ENCODE data around the gene ZMIZ1.

The ZMIZ1 gene

DNA sequence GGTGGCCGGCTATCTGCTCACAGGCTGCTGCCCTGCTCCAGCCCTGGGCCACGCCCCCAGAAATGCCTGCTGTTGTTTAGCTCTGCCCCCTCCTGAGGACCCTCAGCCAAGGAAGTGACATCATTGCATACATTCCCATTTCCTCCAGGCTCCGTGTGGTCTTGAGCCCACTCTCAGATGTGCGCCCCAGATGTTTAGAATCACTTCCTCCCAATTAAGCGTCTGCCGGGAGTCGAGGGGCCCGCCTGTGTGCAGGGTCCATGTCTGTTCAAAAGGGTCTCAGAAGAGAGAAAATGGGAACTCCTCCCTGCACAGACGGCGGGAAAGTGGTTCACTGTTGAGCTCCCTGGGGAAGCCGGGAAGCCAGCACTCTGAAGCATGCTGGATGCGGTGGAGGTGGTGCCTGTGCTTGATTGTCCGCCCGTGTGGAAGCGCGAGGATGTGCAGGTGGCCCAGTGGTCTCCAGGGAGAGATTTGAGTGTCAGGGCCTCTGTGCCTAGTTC lies 161.6 kb downstream of the ZMIZ1 start:
- peak in 1 of 2 experiments; percentile 31 for DNase-seq (ENCODE audit: low read depth in 2 of 2)

DNA sequence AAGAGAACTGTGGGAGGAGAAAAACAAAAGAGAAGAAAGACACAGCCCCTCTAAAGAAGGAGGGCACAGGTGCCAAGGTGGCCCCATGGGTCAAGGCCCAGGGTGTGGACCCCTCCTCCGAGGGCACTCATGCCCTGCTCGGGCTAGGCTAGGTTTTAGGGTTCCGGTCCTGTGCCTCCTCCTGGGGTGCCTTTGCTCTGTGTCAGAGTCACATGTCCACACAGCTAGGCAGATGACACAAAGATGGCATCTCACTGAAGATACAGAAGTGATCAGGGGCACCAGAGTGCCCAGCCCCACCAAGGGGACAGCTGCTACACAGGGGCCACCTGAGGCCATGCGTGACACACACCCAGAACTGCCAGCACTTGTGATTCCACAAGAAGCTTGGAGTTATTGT lies 162.1 kb downstream of the ZMIZ1 start:
- no peak for DNase-seq (ENCODE audit: low read depth in 2 of 2)

DNA sequence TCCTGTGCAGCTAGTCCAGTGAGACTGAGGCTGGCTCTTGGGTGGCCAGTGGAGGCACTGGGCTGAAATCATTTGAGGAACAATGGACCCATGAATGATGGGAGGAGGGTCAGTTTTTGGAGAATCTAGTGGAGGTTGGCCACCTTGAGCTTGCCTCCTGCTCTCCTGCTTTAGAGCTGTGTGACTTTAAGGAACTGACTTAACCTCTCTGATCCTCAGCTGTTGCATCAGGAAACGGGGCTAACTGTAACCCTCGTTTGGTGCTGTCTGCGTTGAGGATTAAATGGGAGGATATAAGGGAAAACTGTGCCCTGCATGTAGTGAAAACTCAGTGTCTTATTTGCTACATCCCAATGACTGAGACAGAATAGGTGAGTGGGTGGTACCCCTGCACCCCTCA lies 163.1 kb downstream of the ZMIZ1 start:
- no peak for DNase-seq (ENCODE audit: low read depth in 2 of 2)

DNA sequence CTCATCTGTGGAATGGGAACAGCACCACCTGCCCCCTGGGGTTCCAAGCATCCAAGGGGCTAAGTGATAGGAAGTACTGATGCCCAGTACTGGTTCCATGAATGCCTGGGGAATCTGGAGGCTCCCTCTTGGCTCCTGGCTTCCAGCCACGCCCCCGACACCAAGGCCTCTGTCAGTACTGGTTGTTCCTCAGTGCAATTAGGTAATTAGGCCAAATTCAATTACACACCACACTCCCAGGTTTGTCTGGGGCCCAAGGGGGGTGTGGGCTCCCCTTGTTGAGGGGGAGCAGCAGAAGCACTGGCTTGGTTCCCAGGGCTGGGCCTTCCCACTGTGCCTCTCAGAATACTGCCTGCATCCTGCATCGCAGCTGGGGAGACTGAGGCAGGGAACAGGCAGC lies 164.1 kb downstream of the ZMIZ1 start:
- DNase-seq (ENCODE audit: low read depth in 2 of 2) = no peak

DNA sequence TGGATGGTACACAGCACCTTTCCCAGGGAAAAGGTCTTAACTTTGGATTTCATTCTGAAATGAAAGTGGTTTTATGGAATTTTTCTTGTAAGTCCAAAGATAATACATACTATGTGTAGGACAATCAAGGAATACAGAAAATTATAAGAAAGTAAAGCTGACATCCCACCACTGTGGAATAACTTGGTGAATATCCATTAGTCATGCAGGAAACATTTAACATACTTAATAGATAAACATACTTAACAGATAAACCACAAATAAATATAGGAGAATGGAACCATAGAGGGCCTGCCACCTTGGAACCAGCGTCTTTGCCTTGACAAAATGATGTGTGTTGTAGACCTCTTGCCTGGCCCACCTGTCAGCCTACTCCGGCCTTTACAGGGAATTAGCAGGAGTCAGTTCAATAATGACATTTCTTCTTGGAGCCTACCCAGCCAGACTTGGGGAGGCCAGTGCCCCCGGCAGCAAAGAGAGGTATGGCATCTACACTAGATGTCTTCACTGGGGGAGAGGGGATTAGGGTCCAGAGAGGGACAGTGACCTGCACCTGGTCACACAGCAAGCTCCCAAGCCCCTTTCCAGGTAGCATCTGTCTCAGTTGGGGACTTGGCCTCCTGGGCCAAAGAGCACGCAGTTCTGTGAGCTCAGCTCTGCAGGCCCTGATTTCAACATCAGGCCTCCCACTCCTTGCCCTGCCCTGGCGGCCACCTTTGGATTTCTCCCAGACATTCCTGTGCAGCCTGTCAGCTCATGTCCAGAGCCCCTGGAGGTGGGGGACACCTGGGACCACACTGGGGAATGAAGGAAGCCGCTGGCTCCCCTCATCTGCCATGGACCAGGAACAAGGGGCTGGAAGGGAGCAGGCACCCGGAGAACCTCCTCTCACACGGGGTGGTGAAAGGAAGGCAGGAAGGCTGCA lies 165.9 kb downstream of the ZMIZ1 start:
- no peak for DNase-seq (ENCODE audit: low read depth in 2 of 2)

DNA sequence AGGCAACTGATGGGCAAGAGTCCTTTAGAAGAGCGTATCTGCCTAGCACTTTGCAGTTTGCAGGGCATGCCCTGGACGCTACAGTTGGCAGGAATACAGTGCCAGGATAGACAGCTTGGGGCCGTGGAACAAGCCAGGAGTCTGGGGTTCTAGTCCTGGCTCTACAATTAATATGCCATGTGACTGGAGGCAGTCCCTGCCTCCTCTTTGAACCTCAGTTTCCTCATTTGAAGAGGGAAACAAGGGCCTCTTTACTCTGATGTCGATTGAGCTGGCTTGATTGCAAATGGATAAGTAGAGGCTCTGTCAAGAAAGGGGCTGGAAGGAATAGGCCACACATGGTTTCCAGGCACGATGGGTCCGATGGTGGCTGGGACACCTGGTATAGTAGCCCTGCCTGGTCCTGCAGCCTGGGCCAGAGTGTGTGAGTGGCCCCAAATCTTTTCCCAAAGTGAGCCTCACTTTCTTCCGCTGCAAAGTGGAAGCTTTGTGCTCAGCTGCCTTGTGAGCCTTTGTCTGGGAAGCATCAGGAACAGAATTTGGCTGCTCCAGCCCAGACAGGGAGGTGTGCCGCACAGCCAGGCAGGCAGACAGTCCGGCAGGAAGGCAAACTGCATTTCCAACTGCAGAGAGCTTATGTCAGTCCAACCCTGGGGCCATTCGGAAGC lies 167.1 kb downstream of the ZMIZ1 start:
- no peak for DNase-seq (ENCODE audit: low read depth in 2 of 2)

DNA sequence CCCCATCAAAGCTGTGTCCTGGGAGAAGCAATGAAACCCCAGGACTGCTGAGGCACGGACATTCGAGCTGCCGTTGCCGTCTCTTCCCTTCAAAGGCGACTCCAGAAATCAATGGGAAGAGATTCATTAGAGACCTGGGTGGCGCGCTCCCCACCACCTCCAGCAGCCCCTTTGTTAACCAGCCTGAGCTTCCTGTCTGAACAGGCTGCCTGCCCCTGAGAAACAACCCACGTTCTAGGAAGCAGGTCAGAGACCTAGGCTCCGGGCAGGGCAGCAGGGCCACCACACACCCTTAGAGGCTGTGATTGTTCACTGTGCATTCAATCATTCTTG lies 167.6 kb downstream of the ZMIZ1 start:
- no peak for DNase-seq (ENCODE audit: low read depth in 2 of 2)

DNA sequence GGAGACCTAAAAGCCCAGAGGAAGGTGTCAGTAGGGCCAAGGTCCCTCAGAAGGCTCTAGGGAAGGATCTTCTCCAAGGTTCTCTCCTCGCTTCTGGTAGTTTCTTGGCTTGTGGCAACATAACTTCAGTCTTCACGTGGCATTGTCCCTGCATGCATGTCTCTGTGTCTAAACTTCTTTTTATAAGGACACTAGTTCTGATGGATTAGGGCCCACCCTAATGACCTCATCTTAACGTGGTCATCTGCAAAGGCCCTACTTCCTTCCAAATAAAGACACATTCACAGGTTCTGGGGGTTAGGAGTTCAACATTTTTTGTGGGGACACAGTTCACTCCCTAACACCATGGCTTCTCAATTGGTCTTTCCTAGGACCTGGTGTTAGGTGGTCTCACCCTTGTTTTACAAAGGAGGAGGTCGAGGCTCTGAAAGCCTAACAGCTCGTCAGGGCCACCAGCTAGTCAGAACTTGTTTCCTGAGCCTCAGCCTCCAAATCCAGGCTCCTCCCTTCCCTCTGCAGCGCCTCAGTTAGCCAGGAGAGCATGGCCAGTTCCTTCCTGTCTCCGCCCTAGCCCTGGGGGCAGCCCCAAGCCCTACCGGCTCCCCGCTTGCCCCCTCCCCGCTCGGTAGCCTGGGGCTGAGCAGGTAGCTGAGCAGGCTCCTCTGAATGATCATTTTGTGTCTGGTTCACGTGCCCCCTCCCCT lies 168.8 kb downstream of the ZMIZ1 start:
- DNase-seq (ENCODE audit: low read depth in 2 of 2) = no peak

DNA sequence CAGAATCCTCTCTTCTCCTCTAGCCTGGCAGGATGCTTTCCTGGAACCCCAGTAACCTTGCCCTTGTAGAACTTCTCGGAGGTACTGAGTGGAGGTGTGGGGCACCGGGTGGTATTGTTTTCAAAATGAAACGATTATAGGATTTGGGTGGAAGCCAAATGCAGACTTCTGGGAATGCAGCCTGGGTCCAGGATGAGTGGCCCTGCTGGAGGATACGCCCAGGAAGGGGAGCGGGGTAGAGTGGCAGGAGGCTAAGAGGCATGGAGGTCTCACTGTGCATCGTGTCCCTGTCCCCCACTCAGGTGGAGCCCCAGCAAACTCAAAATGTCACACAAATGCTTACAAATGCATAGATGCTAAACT lies 169.4 kb downstream of the ZMIZ1 start:
- no peak for DNase-seq (ENCODE audit: low read depth in 2 of 2)

DNA sequence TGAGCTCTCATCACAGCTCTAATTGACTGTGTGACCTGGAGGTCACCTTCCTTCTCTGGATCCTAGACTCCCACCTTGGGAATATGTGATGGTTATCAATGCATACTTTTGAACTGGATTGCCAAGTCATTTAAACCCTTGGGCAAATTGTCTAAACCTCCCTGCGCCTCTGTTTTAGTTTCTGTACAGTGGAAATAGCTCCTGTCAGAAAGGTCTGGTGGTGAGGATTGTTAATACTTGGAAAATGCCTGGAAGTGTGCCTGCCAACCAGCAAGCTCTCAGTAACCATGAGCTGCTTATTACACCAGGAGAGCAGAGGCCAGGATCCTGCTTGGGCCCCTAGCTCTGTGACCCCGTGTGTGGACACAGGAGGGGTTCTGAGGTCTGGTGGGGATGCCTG lies 169.8 kb downstream of the ZMIZ1 start:
- DNase-seq (ENCODE audit: low read depth in 2 of 2) = no peak

DNA sequence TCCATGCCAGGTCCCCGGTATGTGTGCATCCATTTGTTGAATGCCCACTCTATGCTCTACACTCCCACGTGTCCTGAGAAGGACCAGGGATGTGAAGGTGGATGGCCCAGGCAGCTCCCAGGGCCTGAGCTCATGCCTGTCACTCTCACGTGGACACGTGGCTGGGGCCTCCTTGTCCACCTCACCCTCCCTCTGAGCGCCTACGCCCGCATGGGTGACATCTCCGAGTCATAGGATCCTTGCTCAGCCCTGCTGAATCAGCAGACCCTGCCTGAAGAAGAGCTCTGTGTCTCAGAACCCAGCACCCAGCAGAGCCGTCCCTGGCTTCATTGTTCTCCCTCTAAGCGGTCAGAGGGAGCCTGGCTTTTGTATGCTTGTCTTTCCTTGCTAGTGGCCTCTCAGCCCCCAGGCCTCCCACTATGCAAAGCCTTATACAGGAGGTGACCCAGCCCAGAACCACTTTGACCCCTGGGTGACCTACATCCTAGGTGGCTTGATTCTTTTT lies 170.6 kb downstream of the ZMIZ1 start:
- no peak for DNase-seq (ENCODE audit: low read depth in 2 of 2)

DNA sequence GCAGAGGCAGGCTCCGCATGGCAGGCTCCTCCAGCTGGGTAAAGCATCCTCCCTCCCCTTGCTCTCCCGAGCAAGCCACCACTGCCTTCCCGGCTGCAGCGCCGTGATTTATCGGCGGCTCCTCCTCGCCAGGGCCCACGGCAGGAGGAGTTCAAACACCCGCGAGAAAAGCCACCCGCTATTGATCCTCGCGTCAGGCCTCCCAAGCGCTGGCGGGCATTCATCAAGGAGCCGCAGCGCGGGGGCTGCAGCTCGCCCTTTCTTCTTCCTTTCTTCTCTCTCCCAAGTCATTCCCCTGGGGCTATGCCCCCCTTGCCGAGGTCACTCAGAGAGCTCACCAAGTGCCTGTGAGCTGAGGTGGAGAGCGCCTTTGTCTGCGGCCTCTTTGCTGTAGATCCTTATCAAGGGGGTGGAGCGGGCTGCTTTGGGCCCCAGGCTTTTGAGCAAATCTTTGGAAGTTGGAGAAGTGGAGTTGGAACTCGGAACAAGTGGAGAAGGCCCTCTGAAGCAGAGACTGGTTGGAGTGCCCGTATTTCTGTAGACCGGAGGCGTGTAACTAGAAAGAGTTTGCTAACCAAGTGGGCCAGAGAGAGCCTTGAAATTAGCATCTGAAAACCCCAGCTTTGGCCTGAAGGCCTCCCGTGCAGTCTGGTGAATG lies 171.3 kb downstream of the ZMIZ1 start:
- no peak for DNase-seq (ENCODE audit: low read depth in 2 of 2)

DNA sequence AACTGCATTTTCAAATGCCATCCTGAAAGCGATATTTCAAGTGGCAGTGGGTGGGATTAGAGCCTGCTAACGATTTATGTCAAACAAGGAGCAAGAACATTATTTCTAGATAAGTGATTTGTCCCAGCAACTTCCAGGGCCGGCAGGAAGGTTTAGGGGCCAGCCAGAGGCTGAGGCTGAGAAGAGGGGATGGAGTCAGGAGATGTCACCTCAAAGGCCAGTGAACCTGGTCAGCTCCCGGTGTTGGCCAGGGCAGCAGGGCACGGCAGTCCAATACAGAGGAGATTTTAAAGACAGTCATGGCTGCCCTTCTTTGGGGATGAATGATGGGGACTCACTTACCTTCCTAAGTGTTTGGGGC lies 172.8 kb downstream of the ZMIZ1 start:
- no peak for DNase-seq (ENCODE audit: low read depth in 2 of 2)

DNA sequence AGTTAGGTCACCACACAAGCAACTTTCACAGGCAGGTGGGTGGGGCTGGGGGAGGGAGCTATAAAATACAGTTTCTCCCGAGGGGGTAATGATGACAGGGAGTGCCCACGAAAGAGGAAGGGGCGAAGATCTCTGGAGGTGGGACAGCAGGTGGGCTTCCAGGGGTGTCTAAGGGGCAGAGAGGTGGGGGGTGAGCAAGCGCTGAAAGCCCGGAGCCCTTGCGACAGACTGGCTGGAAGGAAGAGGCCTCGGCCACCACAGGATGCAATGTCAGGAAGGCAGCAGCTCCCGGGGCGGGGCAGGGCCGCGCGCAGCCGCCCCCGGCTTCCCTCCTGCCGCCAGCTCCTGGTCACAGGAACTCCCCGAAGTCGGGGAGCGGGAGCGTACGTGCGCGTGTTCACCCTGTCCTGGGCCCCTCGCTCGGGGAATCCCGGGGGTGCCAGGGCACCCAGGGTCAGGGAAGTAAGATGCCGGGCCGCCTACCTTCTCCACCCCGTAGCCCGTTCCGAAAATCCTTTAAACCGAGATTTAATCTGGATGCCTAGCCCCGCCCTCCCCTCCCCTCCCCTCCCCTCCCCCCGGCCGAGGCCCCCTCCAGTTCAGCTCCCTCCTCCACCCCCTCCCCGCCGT lies 173.3 kb downstream of the ZMIZ1 start:
- DNase-seq (ENCODE audit: low read depth in 2 of 2) = no peak

DNA sequence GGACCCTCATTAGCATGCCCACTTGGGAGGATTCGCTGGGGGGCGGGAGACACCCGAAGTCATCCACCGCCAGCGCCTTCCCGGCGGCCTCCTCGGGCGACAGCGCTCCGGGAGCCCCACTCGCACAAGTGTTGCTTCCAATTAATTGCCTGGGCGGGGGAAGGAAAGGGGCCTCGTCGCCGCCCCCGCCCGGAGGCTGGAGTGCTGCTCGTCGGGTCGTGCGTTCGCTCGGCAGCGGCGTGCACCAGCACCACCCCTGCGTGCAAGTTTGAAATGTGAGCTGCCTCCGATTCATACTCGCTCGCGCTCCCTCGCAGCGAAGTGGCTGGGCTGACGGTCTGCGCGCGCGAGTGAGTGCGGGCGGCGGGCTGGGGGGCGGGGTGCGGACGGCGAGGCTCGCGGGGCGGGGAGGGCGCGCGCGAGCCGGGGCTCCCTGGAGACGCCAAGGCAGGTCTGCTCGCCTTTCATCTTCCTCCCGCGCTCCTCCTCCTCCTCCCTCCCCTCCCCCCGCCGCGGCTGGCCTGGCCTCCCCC lies 173.9 kb downstream of the ZMIZ1 start:
- DNase-seq (ENCODE audit: low read depth in 2 of 2) = peak; percentile 50 to 56

DNA sequence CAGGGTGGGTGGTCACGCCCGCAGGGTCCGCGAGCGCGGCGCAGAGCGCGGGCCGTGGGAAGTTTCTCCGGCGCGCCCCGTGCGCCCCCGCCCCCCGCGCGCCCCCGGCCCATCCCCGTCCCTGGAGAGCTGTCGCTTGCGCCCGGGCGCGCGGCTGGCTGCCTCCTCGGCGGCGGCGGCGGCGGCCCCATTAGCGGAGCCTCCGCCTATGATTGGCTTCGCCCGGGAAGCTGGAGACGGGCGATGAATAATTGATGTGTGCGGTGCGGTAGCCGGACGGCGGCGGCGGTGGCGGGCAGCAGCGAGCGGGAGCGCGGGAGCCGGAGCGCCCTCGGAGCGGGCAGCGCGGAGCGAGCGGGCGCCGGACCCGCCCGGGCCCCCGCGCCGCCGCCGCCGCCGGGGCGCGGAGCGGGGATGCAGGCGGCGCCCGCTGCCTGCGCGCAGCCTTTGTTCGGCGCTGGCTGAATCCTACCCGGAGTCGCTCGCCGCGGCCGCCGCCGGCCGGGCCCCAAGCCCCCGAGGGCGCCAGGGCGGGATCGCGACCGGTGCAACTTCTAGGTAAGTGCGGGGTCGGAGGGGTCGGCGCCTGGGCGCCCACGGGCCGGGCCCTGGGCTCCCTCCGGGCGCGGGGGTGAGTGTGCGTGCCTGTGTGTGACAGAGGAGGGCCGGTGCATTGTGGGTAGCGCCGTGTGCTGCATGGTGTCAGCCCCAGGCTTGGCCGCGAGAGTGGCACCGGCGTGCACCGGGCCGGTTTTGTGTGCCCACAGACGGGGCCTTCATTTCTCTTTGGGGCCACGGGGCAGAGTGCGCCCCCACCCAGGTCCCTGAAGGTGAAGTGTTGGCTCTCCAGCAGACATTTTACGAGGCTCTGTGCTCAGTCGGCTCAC lies 174.7 kb downstream of the ZMIZ1 start:
- DNase-seq (ENCODE audit: low read depth in 2 of 2) = no peak

DNA sequence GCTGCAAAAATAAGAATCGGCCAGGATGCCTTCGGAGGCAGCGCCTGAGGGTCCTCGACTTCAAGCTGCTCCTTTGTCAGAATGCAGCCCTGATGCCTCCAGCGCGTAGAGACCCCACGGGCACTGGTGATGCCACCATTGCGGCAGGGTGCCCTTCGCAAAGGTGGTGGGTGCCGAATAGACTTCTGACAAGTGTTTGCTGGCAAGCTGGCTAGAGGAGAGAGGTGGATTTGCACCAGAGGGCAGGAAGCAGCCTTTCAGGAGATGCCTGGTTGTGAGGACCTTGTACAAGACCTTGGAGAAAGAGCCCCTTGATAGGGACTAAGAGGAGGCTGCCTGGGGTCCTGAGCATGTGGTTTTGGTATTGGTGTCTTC lies 175.3 kb downstream of the ZMIZ1 start:
- DNase-seq (ENCODE audit: low read depth in 2 of 2) = no peak

DNA sequence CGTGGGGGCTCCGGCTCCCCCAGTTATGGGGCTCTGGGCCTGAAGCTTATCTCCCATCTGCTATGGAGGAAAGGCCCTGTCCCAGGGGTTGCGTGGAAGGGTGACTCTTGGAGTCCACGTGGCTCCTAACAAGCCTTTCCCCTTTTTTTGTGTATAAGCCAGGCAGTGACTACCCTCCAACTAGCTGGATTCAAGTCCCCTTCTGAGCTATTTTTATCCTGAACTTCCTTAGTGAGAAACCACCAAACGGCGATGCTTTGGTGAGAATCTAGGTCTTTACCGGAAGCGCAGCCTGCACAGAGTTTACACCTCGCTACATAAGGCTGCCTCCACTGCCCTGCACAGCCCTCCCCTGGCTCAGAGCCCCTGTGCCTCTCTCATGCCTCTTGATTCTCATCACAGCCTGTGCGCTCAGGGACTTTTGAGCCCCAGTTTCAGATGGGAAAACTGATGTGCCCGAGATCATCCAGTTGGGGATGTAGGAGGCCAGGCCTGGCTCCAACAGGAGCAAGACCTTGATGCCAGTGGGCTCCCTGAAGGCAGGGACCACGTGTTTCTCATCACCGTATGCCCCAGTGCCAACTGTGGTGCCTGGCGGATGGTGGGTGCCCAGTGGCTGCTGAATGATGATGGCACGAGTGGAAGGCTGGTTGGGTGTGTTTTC lies 176.2 kb downstream of the ZMIZ1 start:
- no peak for DNase-seq (ENCODE audit: low read depth in 2 of 2)

DNA sequence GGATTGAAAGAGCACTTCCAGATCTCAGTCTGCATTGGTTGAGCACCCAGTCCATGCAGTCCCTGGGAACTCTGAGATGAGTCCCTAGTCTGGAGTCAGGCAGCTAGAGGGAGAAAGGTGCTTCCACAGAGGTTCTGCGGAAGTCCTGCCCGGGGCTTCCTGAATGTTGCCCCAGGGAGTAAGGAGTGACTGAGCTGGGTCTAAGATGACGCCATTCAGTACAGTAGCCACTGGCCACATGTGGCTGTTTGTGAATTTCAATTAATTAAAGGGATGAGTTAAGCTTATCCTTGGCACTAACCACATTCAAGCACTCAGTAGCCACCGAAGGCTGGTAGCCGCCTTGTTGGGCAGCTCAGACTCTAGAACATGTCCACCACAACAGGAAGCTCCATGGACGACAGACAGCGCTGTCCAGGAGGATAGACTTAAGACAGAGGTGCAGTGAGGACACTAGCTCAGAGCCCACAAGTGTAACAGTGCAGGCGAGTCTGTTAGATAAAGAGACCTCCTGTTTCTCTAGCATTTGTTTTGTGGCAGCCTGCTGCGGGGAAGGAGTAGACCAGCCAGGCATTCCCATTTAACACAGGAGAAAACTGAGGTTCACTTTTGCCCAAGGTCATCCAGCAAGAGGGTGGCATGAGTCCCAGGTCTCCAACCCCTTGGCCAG lies 176.9 kb downstream of the ZMIZ1 start:
- no peak for DNase-seq (ENCODE audit: low read depth in 2 of 2)

All from fibroblast of skin of left biceps (primary cell).